ENCODE data around the gene SPANXN2. TPM values are rescaled to one million over a fixed set of nuclear protein-coding genes. Genes with fewer than 3 reads are reported as not detected.
A peak's percentile ranks its signal among the peaks of the same experiment; 100 is the strongest.

SPANXN2 gene
- total RNA-seq, 2 donors from 2014 or later: not detected

- peaks cover 6% of the 10 kb centered on the region for H3K9me3 ChIP-seq (ENCODE audit: control insufficient read depth, low read length)
- Mint-ChIP-seq H3K9me3 (peaks cover 49% of the 10 kb centered on the region), H3K27me3 (ENCODE audit: insufficient read depth) (peaks cover 21% of the 10 kb centered on the region), H3K27ac (no peak overlapping the region), H3K36me3 (ENCODE audit: low read depth) (peaks cover under 1% of the 10 kb centered on the region), H3K4me1 (peaks cover 3% of the 10 kb centered on the region), H3K4me3 (peak overlapping the region; percentile 49)
- no peak overlapping the region for H3K4me3 ChIP-seq (ENCODE audit: low read length)
- TF ChIP-seq, protein P1, sequence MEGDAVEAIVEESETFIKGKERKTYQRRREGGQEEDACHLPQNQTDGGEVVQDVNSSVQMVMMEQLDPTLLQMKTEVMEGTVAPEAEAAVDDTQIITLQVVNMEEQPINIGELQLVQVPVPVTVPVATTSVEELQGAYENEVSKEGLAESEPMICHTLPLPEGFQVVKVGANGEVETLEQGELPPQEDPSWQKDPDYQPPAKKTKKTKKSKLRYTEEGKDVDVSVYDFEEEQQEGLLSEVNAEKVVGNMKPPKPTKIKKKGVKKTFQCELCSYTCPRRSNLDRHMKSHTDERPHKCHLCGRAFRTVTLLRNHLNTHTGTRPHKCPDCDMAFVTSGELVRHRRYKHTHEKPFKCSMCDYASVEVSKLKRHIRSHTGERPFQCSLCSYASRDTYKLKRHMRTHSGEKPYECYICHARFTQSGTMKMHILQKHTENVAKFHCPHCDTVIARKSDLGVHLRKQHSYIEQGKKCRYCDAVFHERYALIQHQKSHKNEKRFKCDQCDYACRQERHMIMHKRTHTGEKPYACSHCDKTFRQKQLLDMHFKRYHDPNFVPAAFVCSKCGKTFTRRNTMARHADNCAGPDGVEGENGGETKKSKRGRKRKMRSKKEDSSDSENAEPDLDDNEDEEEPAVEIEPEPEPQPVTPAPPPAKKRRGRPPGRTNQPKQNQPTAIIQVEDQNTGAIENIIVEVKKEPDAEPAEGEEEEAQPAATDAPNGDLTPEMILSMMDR (conservative IDR thresholded peaks at IDR 0.05): peak; percentile 73
- no peaks in the 10 kb centered on the region for H3K36me3 ChIP-seq (ENCODE audit: control insufficient read depth, insufficient read depth, low read length)
- DNase-seq: peak; percentile 88
- 92% methylated on average over 17 of the region's 37 CpGs; no CpG with 5 or more reads in 1 of the 2 experiments for WGBS, 2 experiments (ENCODE audit: insufficient coverage in 1 of 2, insufficient read length in 1 of 2)
- H3K9ac ChIP-seq (ENCODE audit: extremely low read depth, low read length, poor library complexity, severe bottlenecking): no peak overlapping the region
- no peak overlapping the region for H3K27ac ChIP-seq (ENCODE audit: low read depth, low read length)
- H3K4me1 ChIP-seq (ENCODE audit: control insufficient read depth, insufficient read depth, low read length): no peaks in the 10 kb centered on the region
- H3K27me3 ChIP-seq (ENCODE audit: control insufficient read depth, insufficient read depth, low read length, poor library complexity, severe bottlenecking): no peaks in the 10 kb centered on the region
These were observed 36.8 kb upstream of the SPANXN2 start for GRCh38 chrX:143757375-143757774.

DNA sequence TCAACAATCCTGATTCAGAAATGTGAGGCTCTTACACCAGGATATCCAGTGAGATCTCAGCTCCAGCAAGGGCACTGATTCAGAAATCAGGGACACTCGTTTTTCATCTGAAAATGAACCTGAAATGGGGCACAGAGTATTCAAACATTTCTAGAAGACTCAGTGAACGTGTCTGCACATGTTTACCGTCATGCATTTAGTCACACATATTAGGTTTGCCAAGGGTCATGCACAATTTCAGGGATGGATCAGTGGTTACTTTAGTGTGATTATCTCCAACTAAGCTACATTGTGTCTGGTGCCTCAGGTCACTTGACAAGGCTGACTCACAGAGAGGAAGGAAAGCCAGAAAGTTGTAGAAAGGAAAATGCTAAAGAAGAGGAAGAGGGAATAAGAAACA, 33.6 kb upstream of the SPANXN2 start:
- Histone ChIP-seq H3K9ac (ENCODE audit: extremely low read depth, low read length, poor library complexity, severe bottlenecking) (no peak overlapping the region), H3K27ac (ENCODE audit: low read depth, low read length) (no peak overlapping the region), H3K36me3 (ENCODE audit: control insufficient read depth, insufficient read depth, low read length) (no peaks in the 10 kb centered on the region), H3K27me3 (ENCODE audit: control insufficient read depth, insufficient read depth, low read length, poor library complexity, severe bottlenecking) (no peaks in the 10 kb centered on the region), H3K9me3 (ENCODE audit: control insufficient read depth, low read length) (peaks cover 9% of the 10 kb centered on the region), H3K4me1 (ENCODE audit: control insufficient read depth, insufficient read depth, low read length) (no peaks in the 10 kb centered on the region), H3K4me3 (ENCODE audit: low read length) (no peak overlapping the region)
- Mint-ChIP-seq H3K36me3 (ENCODE audit: low read depth) (no peaks in the 10 kb centered on the region), H3K27me3 (ENCODE audit: insufficient read depth) (peaks cover 20% of the 10 kb centered on the region), H3K4me3 (no peak overlapping the region), H3K4me1 (peaks cover 3% of the 10 kb centered on the region), H3K27ac (no peak overlapping the region), H3K9me3 (peaks cover 46% of the 10 kb centered on the region)
- DNase-seq: no peak
- 0 to 33% methylated on average over 1 to 3 of the region's 3 CpGs for WGBS, 2 experiments (ENCODE audit: insufficient coverage in 1 of 2, insufficient read length in 1 of 2)
- TF ChIP-seq, protein P1 (conservative IDR thresholded peaks at IDR 0.05): no peak

GRCh38 chrX:143733866-143734265, 13.3 kb upstream of the SPANXN2 start:
- Mint-ChIP-seq H3K27me3 (ENCODE audit: insufficient read depth) (no peaks in the 10 kb centered on the region), H3K27ac (no peak overlapping the region), H3K36me3 (ENCODE audit: low read depth) (no peaks in the 10 kb centered on the region), H3K4me3 (no peak overlapping the region), H3K4me1 (no peaks in the 10 kb centered on the region), H3K9me3 (peaks cover 67% of the 10 kb centered on the region)
- Histone ChIP-seq H3K27ac (ENCODE audit: low read depth, low read length) (no peak overlapping the region), H3K4me3 (ENCODE audit: low read length) (no peak overlapping the region), H3K9me3 (ENCODE audit: control insufficient read depth, low read length) (peaks cover 46% of the 10 kb centered on the region), H3K36me3 (ENCODE audit: control insufficient read depth, insufficient read depth, low read length) (no peaks in the 10 kb centered on the region), H3K27me3 (ENCODE audit: control insufficient read depth, insufficient read depth, low read length, poor library complexity, severe bottlenecking) (no peaks in the 10 kb centered on the region), H3K4me1 (ENCODE audit: control insufficient read depth, insufficient read depth, low read length) (no peaks in the 10 kb centered on the region), H3K9ac (ENCODE audit: extremely low read depth, low read length, poor library complexity, severe bottlenecking) (no peak overlapping the region)
- TF ChIP-seq, protein P1 (conservative IDR thresholded peaks at IDR 0.05): no peak
- DNase-seq: no peak

Data from endodermal cell (in vitro differentiated cells).